NCI-H128 (cell line): Measurements from ENCODE around the gene PYCR2.
"Not testable (repeated sequence)": the region's sequence is repeated elsewhere in the genome, so short reads cannot be mapped to it uniquely, and the experiment has no call there.

Experiments used
- DNase-seq: peaks from one replicate; lab custom pipeline; 2025; ENCODE audit not compliant: unreplicated experiment; lab: John Stamatoyannopoulos, UW

PYCR2 gene

GRCh38 chr1:225892307-225892706, 31.7 kb downstream of the PYCR2 start:
- no peak for DNase-seq

GRCh38 chr1:225891229-225891972, 32.6 kb downstream of the PYCR2 start:
- DNase-seq, result no peak

- DNase-seq, result no peak
Measured at GRCh38 chr1:225890346-225891228, 33.5 kb downstream of the PYCR2 start.

GRCh38 chr1:225889743-225890142, 34.3 kb downstream of the PYCR2 start:
- no peak for DNase-seq

GRCh38 chr1:225888898-225889601, 35.0 kb downstream of the PYCR2 start, which contains the start of gene LEFTY1:
TSS of gene LEFTY1 (minus strand) at chr1:225889146. CDS start at chr1:225889066, 80 bp downstream.
- DNase-seq, result no peak

- DNase-seq, result no peak
Measured at GRCh38 chr1:225888289-225888897, 35.7 kb downstream of the PYCR2 start.

- DNase-seq, result not testable (repeated sequence)
Measured at GRCh38 chr1:225887554-225888288, 36.3 kb downstream of the PYCR2 start.

GRCh38 chr1:225887030-225887314, 37.1 kb downstream of the PYCR2 start:
- no peak for DNase-seq

GRCh38 chr1:225886159-225887029, 37.7 kb downstream of the PYCR2 start:
- DNase-seq, result no peak

- no peak for DNase-seq
Measured at GRCh38 chr1:225885336-225885735, 38.7 kb downstream of the PYCR2 start.

GRCh38 chr1:225883616-225884265, 40.3 kb downstream of the PYCR2 start:
- DNase-seq, result no peak

GRCh38 chr1:225882694-225883615, 41.1 kb downstream of the PYCR2 start:
- DNase-seq, result no peak

- no peak for DNase-seq
Measured at GRCh38 chr1:225881959-225882693, 41.9 kb downstream of the PYCR2 start, which contains the start of gene TMEM63A. TSS of gene TMEM63A (minus strand) at chr1:225882380. CDS start at chr1:225877580, 4,800 bp downstream.

- DNase-seq, result no peak
Measured at GRCh38 chr1:225881081-225881958, 42.7 kb downstream of the PYCR2 start.

GRCh38 chr1:225880636-225881035, 43.4 kb downstream of the PYCR2 start:
- DNase-seq, result no peak

- no peak for DNase-seq
Measured at GRCh38 chr1:225880222-225880588, 43.8 kb downstream of the PYCR2 start.
